Upper lobe of left lung (tissue), 6 donors: ENCODE data around the gene MORC3. TPM values are rescaled to one million over a fixed set of nuclear protein-coding genes. Genes with fewer than 3 reads are reported as not detected.

Experiments
- ATAC-seq, 2 donors: fragments of 200-7000 bp; cut with Tn5 transposase; one replicate each; pipeline ENCODE4 v1.9.1; 2022; ENCODE audit warnings: mild to moderate bottlenecking in 2 of 2, moderate library complexity in 2 of 2; ENCODE audit not compliant: low FRiP score in 2 of 2
- DNase-seq, 2 donors: peaks; one replicate each; pipeline ENCODE4 v3.0.0-alpha.2; 2019 to 2020
- H3K27ac ChIP-seq, 4 donors: fragments of 200-600 bp; sonication (generic); one replicate each; pipeline ENCODE4 v1.5.1; 2016 to 2019
- H3K27me3 ChIP-seq, 4 donors: fragments of 200-600 bp; sonication (generic); one replicate each; pipeline ENCODE4 v1.5.1; 2017 to 2019
- H3K36me3 ChIP-seq, 4 donors: fragments of 200-600 bp; sonication (generic); one replicate each; pipeline ENCODE4 v1.5.1; 2016 to 2019
- H3K4me1 ChIP-seq, 4 donors: fragments of 200-600 bp; sonication (generic); one replicate each; pipeline ENCODE4 v1.5.1; 2018 to 2019
- H3K4me3 ChIP-seq, 4 donors: fragments of 200-600 bp; sonication (generic); one replicate each; pipeline ENCODE4 v1.5.1; 2017 to 2019; ENCODE audit warnings: mild to moderate bottlenecking in 2 of 4, moderate library complexity in 1 of 4
- H3K9me3 ChIP-seq, 4 donors: fragments of 200-600 bp; sonication (generic); one replicate each; pipeline ENCODE4 v1.5.1; 2018 to 2019
- EP300 ChIP-seq, 4 donors: sonication (generic); formaldehyde crosslinking; IDR thresholded peaks; one replicate each; pipeline ENCODE4 v1.5.1; 2017; ENCODE audit warnings: antibody characterized with exemption in 4 of 4, control low read depth in 2 of 4
- POLR2A ChIP-seq, 4 donors: fragments of 450-650 bp; IDR thresholded peaks; one replicate each; pipeline ENCODE4 v1.5.1; 2016 to 2017; ENCODE audit warnings: antibody characterized with exemption in 4 of 4, mild to moderate bottlenecking in 2 of 4
- POLR2AphosphoS5 ChIP-seq, 2 donors: sonication (generic); formaldehyde crosslinking; IDR thresholded peaks; one replicate each; pipeline ENCODE4 v1.5.1; 2017; ENCODE audit warnings: antibody characterized with exemption in 2 of 2
- WGBS, 2 donors: methylation state at CpG; one replicate each; pipeline ENCODE4 v1.1.5; 2017 to 2018; 5-methylcytosine and 5-hydroxymethylcytosine counted together
- total RNA-seq, 6 donors: library from RNA; depleted of rRNA in 4 of 6; stranded (reverse); fragments of >200 nt in 4 of 6; gene quantifications; one replicate each; pipeline versions ENCODE4 v1.1.0 to v1.2.1, GENCODE V29; 2016 to 2021
- TF ChIP-seq, protein P1 (sequence below), 6 experiments: fragments of 450-650 bp in 4 of 6; fragments of 200-600 bp in 2 of 6; sonication (generic) in 2 of 6; IDR thresholded peaks; one replicate each; pipeline ENCODE4 v1.5.1; 2016 to 2019; ENCODE audit warnings: antibody characterized with exemption in 6 of 6
- donor health status: DM: no; HTN: no; CAD: no; lungs with moderate emphysema.
- donor health status: DM: no; HTN: yes; CAD: no; lungs with severe emphysema.

MORC3 gene
- total RNA-seq, 6 donors from 2014 or later = 26.0 to 62.7 (median 31.5) TPM

- ATAC-seq (no peak), DNase-seq (no peak)
- no peaks in the 10 kb centered on the region for H3K4me1 ChIP-seq
- H3K27me3 ChIP-seq = no peaks in the 10 kb centered on the region
- H3K4me3 ChIP-seq = no peak overlapping the region
- H3K27ac ChIP-seq = no peak overlapping the region
- 73 to 85% methylated on average over 1 of the region's 1 CpG for WGBS, 2 donors
- no peaks in the 10 kb centered on the region for H3K9me3 ChIP-seq
- TF ChIP-seq POLR2A (IDR thresholded peaks at IDR 0.05) (no peak), POLR2AphosphoS5 (IDR thresholded peaks at IDR 0.05) (no peak), EP300 (IDR thresholded peaks at IDR 0.05) (no peak)
- TF ChIP-seq, protein P1, sequence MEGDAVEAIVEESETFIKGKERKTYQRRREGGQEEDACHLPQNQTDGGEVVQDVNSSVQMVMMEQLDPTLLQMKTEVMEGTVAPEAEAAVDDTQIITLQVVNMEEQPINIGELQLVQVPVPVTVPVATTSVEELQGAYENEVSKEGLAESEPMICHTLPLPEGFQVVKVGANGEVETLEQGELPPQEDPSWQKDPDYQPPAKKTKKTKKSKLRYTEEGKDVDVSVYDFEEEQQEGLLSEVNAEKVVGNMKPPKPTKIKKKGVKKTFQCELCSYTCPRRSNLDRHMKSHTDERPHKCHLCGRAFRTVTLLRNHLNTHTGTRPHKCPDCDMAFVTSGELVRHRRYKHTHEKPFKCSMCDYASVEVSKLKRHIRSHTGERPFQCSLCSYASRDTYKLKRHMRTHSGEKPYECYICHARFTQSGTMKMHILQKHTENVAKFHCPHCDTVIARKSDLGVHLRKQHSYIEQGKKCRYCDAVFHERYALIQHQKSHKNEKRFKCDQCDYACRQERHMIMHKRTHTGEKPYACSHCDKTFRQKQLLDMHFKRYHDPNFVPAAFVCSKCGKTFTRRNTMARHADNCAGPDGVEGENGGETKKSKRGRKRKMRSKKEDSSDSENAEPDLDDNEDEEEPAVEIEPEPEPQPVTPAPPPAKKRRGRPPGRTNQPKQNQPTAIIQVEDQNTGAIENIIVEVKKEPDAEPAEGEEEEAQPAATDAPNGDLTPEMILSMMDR (IDR thresholded peaks at IDR 0.05) = no peak
- H3K36me3 ChIP-seq = peaks cover 44 to 100% (median 70%) of the 10 kb centered on the region in 4 donors
These were observed 24.9 kb downstream of the MORC3 start for GRCh38 chr21:36344931-36345330.

GRCh38 chr21:36347278-36347961 is 27.4 kb downstream of the MORC3 start:
- Histone ChIP-seq H3K27ac (no peak overlapping the region), H3K36me3 (peaks cover 41 to 94% (median 61%) of the 10 kb centered on the region in 4 donors), H3K9me3 (no peaks in the 10 kb centered on the region), H3K27me3 (no peaks in the 10 kb centered on the region), H3K4me1 (no peaks in the 10 kb centered on the region), H3K4me3 (no peak overlapping the region)
- DNase-seq (no peak), ATAC-seq (no peak)
- 91 to 96% methylated on average over 3 of the region's 3 CpGs for WGBS, 2 donors
- TF ChIP-seq POLR2AphosphoS5 (IDR thresholded peaks at IDR 0.05) = no peak
- TF ChIP-seq, protein P1 (IDR thresholded peaks at IDR 0.05) = no peak
- no peak for TF ChIP-seq POLR2A (IDR thresholded peaks at IDR 0.05)
- TF ChIP-seq EP300 (IDR thresholded peaks at IDR 0.05) = no peak

GRCh38 chr21:36347962-36348328 is 27.9 kb downstream of the MORC3 start:
- Histone ChIP-seq H3K4me3 (no peak overlapping the region), H3K27ac (no peak overlapping the region), H3K4me1 (no peaks in the 10 kb centered on the region), H3K36me3 (peaks cover 41 to 92% (median 59%) of the 10 kb centered on the region in 4 donors), H3K27me3 (no peaks in the 10 kb centered on the region), H3K9me3 (no peaks in the 10 kb centered on the region)
- ATAC-seq (no peak), DNase-seq (no peak)
- TF ChIP-seq, protein P1 (IDR thresholded peaks at IDR 0.05) = no peak
- no peak for TF ChIP-seq POLR2A (IDR thresholded peaks at IDR 0.05)
- no peak for TF ChIP-seq POLR2AphosphoS5 (IDR thresholded peaks at IDR 0.05)
- TF ChIP-seq EP300 (IDR thresholded peaks at IDR 0.05) = no peak
- WGBS, 2 donors = 87 to 96% methylated on average over 2 of the region's 2 CpGs

GRCh38 chr21:36349315-36349714 is 29.3 kb downstream of the MORC3 start:
- DNase-seq = no peak
- no peak for ATAC-seq
- Histone ChIP-seq H3K27ac (no peak overlapping the region), H3K27me3 (no peaks in the 10 kb centered on the region), H3K4me1 (no peaks in the 10 kb centered on the region), H3K4me3 (no peak overlapping the region), H3K9me3 (no peaks in the 10 kb centered on the region), H3K36me3 (peaks cover 39 to 82% (median 51%) of the 10 kb centered on the region in 4 donors)
- TF ChIP-seq EP300 (IDR thresholded peaks at IDR 0.05) (no peak), POLR2AphosphoS5 (IDR thresholded peaks at IDR 0.05) (no peak), POLR2A (IDR thresholded peaks at IDR 0.05) (no peak)
- TF ChIP-seq, protein P1 (IDR thresholded peaks at IDR 0.05) = no peak
- 98 to 99% methylated on average over 2 of the region's 2 CpGs for WGBS, 2 donors
